Measurements from ENCODE around the gene EDN2. TPM values are rescaled to one million over a fixed set of nuclear protein-coding genes. Genes with fewer than 3 reads are reported as not detected.

Gene EDN2
- total RNA-seq, 1 experiment from 2014 or later, result not detected

DNA sequence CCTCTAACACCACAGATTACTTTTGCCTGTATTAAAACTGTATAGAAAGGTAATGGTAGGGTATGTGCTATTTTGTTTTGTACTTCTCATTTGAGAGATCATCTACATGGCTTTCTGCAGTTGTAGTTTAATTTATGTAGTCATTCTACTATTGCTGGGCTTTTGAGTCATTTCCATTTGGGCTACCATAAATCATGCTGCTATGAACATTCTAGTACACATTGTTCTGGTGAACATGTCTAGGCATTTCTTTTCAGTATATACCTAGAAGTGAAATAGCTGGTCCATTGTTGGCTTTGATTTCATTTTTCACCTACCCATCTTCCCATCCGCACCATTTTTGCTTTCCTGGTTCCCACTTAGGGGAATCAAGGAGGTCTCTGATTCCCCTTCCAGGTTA, 18.7 kb downstream of the EDN2 start:
- DNase-seq (ENCODE audit: low read depth), result peak; percentile 60

DNA sequence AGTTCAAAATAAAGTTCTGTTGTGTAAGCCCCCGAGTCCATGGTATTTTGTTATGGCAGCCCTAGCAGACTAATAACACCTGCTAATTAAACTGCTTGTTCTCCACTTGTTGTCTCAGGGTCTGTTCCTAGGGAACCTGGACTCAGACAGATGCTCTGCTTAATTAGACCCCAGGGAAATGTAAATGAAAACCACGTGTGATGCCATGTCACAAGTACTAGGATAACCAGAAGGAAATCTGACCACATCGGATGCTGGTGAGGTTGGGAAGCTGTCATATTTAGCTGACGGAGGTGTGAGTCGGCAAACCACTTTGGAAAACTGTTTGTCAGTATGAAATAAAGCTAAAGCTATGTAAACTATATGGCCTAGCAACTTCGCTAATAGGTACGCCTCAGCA, 19.6 kb downstream of the EDN2 start:
- peak; percentile 65 for DNase-seq (ENCODE audit: low read depth)

DNA sequence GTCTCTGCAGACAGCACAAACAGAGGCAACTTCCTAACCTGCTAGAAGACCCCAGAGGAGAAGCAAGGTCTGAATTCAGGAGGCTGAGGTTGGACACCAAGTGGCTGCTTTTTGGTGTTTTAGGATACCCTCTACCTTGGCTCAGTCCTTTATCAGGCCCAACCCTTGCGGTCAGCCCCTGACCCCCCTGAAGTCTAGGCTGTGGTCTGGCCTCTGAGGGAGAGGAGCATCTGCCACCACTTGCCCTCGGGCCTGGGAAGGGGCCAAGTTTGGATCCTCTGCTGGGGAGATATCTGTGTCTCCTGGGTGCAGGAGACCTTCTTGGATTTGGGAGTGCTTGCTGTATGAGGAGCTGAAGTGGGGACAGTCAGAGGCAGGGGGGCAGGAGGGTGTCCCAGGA, 21.0 kb downstream of the EDN2 start:
- no peak for DNase-seq (ENCODE audit: low read depth)

DNA sequence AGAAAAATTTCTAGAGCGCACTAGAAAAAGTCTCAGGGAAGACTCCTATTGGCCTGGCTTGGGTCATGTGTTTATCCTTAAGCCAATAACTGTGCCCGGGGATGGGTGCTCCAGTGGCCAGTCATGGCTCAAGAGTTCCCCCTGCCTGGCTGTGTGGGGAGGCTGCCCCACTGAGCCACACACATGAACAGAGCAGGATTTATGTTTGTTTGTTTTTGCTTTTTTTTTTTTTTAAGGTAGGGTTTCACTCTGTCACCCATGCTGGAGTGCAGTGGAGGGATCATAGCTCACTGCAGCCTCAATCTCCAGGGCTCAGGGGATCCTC, 21.8 kb downstream of the EDN2 start:
- no peak for DNase-seq (ENCODE audit: low read depth)

DNA sequence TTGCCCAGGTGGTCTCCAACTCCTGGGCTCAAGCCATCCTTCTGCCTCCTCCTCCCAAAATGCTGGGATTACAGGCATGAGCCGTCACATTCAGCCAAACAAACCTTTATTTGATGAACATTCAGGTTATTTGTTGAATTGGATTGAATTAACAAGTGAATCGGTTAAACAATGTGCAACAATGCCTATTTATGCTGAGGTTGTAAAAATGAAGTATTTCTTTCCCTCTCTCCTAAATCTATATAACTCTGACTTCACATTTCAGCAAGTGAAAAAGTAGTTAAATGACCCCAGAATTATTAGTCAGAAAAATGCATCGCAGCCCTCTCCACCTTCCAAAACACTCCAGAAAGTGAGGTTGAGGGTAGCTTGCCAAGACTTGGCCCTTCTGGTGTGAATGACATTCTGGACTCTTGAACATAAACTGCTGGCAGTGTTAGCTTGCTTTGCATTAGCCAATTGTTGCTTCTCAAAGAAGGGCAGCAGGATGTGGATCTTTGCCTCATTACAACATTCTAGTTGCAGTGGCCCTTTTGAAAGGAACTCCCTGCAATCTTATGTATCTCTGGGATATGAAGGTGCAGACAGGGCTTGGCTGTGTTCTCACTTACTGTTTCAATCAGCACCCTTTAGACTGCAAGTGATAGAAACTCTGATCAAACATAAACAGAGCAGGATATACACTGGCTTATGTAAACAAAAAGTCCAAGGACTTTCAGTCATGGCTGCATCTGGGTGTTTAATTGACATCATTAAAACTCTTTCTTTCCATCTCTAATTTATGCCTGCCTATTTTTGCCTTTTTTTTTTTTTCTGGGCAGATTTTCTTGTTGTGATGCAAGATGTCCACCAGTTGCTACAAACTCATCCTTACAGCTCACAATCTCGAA, 22.4 kb downstream of the EDN2 start:
- DNase-seq (ENCODE audit: low read depth), result no peak

DNA sequence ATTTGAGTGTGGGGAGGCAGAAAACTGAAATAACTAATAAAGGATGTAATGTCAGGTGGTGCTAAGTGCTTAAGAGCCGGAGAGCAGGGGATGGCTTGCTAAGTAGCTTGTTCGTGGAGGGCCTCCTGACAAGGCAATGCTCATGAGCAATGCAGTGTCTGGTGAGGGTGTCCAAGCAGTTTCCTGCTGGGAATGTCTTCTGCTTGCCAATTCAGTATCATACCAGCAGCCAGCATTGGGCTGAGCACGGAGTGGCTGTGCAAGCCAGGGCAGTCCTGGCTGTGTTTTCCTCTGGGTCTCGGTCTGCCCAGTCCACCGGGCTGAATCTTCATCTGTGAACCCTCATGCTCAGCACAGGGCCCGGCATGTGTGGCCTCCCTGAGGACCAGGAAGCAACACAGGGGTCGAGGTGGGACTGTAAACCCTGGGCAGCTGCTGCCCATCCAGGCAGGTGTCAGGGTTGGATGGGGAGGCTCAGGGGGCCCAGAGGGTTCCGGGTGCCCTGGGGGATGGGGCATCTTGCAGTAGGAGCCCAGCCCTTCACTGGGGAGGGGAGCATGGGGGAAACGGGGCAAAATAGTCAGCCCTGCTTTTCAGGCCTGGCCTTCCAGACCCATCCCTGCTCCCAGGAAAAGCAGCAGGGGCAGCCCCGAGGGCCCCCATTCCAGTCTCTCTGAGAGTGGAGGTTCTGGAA, 27.5 kb downstream of the EDN2 start:
- no peak for DNase-seq (ENCODE audit: low read depth)

DNA sequence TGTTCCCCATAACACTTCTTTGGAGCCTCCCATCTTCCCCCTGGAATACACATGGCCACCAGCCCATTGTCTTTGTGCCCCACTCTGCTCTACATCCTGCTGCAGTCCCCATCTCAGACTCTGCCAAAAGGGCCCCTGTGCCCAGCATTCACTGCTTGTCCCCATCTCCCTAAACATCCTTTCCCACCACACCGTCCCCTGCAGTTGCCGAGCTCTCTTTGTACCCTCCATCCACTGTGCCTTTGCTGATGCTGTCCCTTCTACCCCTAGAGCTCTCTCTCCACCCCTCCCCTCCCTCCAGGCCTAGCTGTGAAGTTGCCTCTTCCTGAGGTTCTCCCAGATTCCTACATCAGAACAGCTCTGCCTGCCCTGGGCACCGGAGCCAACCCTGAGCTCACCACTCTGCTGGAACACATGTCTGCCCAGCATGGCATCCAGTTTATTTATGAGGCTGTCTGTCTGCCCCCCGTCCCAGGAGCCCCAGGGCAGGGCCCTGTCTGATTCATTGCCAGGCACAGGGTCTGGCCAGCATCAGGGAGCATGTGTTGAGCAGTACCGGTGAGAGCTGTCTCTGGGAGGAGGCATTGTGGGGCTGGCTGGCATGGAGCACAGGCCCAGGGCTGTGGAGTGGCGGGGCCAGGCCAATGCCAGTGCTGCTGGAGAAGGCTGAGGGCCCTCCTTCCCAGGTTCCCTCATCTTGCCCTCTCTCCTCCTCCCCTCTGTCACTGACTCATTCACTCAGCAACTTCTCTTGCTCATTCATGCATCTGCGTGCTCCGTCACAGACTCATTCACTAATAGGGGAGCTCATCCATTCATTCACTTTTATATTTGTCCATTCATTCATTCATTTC, 28.8 kb downstream of the EDN2 start:
- DNase-seq (ENCODE audit: low read depth), result peak; percentile 35

DNA sequence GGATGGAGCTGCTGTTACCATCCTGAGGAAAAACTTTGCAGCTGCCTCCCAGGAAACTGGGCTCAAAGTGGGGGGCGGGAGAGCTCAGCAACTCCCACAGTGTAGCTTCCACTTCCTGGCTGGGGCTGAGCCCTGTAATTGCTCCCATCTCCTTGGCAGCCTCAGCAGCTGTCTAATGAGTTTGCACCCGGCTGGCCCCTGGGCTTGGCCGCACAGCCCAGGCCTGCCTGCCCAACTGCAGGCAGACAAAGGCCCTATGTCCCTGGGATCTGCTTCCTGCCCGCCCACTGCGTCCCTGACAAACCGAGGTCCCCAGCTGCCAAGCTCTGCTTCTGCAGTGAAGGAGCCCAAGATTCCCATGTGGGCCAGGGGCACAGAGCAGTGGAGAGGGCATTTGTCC, 30.1 kb downstream of the EDN2 start:
- DNase-seq (ENCODE audit: low read depth), result no peak

DNA sequence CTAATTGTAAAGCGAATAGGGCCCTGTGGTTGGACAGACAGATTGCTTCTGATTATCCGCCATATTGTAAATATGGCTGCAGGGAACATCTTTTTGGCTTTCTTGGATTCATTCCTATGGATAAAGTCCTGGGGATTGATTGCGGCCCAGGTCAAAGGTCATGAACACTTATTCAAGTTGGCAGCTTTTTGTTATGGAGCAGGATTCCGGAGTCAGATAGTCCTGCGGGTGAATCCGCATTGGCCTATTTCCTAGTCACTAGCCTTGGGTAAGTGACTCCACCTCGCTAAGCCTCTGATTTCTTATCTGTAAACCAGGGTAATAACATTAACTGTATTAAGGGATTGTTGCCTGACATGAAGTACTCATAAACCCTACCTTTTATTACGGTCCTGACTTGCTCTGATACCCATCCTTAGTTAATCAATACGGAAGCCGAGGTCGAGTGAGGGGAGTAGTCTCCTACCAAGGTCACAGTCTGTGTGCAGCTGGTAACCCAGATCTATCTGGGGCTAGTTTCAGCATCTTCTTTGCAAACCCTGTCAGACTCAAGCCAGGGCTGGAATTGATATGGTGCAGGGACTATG, 31.7 kb downstream of the EDN2 start:
- no peak for DNase-seq (ENCODE audit: low read depth)

DNA sequence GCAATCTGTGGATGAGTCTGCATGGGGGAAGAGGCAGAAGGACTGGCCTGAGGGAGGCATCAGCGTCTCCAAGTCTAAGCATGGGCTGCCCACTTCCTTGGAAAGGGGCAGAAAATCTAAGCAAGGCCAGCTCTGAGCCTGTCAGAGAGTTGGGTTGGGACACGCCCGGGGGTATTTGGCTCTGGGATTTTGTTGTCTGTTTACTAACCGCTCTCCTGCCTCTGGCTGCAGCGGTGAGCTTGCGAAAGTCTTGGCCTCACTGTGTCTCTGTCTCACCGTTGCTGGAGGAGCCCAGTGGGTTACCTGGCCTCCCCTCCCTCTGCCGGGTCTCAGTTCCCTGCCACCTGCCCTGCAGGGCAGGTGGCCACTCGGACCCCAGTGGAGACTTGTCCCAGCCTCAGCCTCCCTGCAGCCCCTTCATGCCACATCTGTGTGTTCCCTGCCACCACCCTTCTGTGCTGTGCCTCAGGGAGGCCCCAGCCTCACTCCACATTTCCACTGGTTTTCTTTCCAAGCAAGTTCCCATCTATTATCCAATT, 33.7 kb downstream of the EDN2 start:
- DNase-seq (ENCODE audit: low read depth), result no peak

DNA sequence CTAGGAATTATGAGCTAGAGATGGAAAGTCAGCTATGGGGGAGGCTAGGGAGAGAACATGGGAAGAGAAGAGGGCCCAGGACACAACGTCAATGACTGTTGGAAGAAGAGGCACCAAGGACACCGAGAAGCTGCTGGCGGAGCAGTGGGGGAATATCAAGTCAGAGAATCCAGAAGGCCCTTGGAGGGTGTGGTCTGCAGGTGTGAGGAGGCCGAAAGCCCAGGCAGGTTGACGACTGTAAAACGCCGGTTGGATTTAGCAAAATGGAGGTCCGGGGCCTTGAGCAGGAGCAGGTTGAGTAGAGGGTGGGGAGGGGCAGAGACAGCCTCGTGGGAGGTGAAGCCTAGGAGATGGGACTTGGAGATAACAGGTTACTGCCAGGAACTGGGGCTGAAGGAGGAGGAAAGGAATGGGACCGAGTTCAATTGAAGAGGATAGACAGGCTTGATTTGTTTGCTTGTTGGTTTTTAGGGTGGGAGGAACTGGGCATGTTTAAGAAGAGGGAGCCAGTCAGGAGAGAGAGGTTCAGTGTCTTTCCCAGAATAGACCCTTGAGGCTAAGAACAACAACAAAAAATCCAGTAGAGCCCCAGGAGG, 35.1 kb downstream of the EDN2 start:
- no peak for DNase-seq (ENCODE audit: low read depth)

DNA sequence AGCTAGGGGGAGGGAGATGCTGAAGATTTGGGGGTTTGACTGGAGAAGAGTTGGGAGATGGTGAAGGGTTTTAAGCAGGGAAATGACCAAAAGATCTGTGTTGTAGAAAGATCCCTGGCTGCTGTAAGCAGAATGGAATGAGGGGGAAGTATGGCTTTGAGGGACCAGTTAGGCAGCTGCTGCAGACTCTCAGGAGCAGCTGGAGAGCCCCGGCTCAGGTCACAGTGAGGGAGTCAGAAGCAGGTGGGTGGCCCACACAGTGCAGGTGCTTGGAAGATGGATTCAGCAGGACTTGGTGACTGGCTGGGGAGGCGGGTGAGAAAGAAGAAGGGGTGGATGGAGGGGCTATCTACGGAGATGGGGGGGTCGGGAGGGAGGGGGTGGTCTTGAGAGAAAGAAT, 35.7 kb downstream of the EDN2 start:
- peak; percentile 21 for DNase-seq (ENCODE audit: low read depth)

DNA sequence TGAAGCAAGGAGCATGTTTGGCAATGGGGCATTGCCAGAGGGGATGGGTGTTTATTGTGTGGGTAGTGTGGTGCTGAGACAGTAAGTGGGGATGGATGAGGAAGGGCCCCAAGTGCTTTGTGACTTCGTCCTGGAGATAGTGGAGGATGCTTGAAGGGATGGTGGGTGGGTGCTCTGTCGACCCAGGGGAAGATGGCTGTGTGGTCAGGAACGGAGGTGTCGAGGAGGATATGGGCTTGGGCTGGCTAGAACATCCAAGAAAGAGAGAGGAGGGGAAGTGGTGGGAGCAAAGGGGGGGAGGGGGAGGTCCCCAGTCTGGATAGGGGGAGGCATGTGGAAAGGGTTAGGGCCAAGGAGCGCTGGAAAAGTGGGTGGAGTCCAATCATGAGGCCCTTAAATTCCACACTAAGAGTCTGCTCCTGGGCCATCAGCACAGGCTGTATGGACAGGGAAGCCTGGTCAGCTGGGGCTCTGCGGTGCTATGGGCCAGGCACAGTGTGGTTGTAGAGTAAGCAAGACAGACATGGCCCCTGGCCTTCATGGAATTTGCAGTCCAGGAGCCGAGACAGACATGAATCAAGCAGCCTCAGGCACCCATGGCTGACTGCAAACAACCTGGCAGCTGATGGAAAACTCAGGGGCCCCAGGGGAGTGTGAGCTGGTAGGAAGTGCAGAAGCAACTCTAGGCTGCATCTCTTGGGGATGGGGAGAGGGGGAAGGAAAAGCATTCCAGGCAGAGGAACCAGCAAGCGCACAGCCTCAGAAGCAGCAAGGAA, 36.3 kb downstream of the EDN2 start:
- no peak for DNase-seq (ENCODE audit: low read depth)

DNA sequence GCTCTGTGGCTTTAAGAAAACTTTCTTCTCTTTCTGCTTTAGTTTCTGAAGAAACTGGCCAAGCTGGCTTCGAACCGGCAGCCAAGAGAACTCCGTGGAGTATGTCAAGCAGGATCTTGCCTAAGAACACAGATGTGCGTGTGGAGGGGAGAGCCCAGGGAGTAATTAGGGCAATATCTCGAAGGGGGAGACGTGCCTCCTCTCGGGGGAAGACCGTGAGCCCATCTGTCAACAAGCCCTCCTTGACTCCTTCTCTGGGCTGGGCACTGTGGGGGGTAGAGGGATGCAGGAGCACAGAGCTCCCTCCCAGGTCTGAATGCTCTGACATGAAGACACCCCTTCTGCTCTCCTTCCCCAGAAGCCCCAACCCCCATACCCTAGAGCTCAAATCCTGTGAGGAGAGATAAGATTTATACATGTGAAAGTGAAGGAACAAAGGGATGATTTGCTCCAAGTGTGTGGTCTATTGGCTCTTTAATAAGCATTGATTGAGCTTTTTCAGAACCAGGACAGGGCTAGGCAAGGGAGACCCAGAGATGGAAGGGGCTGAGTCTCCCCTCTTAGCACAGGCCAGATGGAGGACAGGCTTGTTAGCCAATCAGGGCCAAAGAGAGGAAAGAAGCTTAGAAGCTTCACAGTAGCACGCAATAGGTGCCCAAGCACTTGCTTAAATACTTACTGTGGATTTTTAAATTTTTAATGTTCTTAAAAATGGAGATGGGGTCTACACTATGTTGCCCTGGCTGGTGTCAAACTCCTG, 37.5 kb downstream of the EDN2 start:
- no peak for DNase-seq (ENCODE audit: low read depth)

DNA sequence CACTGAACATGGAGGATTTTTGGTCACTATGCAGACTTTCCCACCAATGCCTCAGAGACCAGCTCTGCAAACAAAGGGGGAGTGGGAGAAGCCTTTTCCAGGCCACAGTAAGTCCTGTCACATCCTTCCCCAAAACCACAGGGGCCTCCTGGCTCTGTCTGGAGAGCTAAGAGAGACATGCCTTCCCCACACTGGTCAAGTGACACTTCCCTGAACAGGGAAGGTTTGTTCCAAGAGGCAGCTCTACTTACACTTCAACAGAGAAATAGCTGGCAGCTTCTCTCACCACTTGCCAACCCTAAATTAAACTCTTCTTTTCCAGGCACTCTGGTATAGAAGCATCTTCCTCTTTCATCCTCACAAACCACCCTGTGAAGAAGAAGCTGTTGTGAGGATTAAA, 39.7 kb downstream of the EDN2 start:
- DNase-seq (ENCODE audit: low read depth), result no peak

DNA sequence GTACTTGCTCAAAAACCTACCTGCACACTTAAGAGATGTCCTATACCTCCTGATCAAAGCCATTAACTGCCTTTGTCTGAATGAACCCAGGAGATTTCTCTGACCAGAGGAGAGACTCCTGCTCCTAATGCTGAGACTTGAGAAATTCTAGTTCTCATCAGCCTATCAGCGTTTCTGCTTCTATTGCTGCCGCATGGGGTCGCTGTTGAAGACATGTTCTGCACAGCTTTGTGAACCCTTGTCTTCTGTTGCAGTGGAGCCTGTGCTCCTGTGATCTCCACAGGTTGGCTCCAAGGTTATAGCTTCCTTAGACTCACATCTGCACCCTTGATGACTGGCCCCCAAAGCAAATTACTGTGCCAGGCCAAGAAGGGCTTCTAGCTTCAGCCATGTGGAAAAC, 40.2 kb downstream of the EDN2 start:
- no peak for DNase-seq (ENCODE audit: low read depth)

DNA sequence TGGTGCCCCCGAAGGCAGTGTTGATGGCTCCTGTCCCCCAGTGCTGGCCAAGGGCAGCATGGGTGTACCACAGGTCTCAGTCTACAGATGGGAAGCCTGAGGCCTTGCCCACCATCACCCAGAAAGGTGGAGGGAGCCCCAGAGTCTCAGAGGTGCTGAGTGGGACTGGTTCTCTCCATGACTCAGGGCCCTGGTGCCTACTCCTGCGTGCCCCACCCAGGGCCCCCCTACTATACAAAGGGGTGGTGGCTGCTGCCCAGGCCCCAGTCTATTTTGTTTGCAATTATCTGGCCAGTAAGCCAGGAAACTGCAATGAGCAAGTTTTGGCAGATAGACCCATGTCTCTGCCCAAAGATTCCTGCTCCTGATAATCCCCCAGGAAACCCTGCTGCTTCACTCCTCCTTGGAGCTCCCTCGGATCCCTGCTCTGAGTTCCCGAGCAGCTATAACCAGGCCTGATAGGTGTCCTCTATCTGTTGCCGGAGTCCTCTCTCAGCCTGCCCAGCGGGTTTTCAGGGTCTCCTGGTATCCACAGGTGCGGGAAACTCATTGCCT, 41.7 kb downstream of the EDN2 start:
- DNase-seq (ENCODE audit: low read depth), result no peak

DNA sequence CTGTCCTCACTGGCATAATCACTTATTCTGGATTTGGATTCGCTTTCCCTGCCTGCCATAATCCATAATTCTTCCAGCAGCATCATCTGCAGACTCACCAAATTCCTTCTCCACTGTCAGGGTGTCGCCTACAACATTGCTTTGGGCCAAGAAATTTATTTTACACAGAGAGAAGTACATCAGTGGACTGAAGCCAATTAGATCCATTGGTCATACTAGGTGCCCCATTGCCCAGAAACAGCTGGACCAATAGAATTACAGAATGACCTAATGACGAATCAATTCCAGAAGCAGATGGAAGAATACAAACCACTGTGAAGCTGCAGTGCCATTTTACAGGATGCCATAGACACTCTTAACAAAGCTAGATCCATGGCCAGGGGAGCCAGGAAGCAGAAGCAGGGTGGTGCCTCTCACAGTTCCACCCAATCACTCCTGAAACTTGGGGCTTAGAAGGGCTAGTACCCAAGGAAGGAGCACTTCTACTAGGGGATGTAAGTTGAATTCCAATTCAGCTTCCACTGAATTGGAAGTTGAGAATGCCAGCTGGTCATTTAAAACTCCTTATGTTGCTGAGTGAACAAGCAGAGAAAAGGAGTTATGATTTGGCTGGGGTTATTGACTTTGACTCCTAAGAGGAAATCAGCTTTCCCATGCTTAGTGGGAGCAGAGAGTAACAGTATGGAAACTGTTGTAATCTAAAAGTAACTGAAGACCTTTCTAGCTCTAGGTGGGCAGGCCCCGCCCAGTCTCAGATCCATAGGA, 44.0 kb downstream of the EDN2 start:
- no peak for DNase-seq (ENCODE audit: low read depth)

DNA sequence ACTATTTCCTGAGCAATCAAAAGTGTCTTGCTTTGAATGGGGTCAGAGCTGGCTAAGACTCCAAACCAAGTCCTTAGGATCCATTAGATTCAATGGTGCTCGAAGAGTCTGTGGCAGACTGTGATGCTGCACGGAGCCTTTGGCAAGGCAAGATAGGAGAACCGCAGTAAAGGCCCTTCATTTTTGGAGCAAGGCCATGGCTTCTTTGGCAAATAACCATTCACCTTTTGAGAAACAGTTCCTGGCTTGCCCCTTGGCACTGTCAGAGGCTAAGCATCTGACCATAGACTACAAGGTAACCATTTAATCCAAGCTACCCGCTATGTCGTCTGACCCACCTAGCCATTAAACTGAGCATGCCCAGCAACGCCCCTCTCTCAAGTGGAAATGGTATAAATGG, 45.2 kb downstream of the EDN2 start:
- DNase-seq (ENCODE audit: low read depth), result no peak

Data from LHCN-M2 (cell line).